NCI-H446 treated with DMSO at 0.1 percent for 48 hours (cell line): ENCODE measurements around the gene G3BP1.
A peak's percentile ranks its signal among the peaks of the same experiment; 100 is the strongest.
"Not testable (repeated sequence)": the region's sequence is repeated elsewhere in the genome, so short reads cannot be mapped to it uniquely, and the experiment has no call there.

Experiments used
- DNase-seq: peaks from one replicate; lab custom pipeline; 2025; lab: John Stamatoyannopoulos, UW

The G3BP1 gene

DNA sequence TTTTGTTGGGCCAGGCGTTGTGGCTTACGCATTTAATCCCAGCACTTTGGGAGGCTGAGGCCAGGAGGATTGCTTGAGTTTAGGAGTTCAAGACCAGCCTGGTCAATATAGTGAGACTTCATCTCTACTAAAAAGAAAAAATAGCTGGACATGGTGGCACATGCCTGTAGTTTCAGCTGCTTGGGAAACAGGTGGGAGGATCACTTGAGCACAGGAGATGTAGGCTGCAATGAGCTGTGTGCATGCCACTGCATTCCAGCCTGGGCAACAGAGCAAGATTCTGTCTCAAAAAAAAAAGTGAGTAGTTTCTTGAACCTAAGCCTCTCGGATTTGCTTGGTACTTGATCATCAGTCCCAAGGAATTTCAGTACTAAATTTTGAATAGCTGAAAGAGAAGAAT, 26.9 kb downstream of the G3BP1 start:
- DNase-seq = no peak

DNA sequence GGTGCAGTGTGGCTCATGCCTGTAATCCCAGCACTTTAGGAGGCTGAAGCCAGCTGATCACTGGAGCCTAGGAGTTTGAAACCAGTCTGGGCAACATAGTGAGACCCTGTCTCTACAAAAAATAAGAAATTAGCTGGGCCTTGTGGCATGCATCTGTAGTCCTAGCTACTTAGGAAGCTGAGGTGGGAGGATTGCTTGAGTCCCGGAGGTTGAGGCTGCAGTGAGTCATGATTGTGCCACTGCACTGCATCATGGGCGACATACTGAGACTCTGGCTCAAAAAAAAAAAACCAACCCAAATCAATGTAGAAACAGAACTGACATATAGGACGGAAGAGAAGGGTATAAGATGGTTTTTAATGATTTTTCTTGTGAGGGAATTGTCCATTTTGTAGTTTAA, 27.7 kb downstream of the G3BP1 start:
- DNase-seq = no peak

GRCh38 chr5:151800532-151800931, 28.8 kb downstream of the G3BP1 start:
- DNase-seq = no peak

DNA sequence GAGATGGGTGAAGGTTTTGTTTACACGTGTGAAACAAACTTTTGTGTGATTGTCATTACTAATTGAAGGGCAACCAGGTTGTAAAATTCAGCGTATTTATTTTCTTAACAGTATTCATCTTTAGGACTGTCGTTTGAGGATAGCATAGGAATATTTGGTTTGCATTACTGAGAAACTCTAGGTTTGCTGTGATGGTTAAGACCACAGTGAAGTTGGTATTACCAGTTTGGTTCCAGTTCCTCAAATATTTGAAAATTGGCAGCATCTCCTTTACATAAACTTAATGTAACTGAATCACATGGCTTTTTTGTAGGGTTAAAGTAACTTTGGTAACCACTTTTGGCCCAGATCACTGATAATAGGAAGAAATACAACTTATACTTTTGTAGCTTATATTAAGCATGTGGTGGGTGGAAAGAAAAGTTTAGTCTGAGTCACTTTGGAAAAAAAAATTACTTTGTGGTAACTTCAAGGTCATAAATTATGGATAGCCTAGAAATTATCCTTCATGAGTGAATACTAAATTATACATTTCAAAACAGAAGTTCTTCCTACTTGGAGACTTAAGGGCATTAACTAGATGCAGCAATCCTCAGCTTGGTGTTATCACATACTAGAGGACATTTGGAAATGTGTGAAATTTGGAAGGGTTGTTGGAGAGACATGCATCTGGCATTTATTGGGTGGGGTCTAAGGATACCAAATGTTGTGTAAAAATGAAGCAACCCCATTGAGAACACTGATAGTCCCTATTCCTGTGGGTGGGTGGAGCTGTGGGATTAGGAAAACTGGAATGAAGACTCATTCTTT, 33.9 kb downstream of the G3BP1 start:
- DNase-seq = no peak

DNA sequence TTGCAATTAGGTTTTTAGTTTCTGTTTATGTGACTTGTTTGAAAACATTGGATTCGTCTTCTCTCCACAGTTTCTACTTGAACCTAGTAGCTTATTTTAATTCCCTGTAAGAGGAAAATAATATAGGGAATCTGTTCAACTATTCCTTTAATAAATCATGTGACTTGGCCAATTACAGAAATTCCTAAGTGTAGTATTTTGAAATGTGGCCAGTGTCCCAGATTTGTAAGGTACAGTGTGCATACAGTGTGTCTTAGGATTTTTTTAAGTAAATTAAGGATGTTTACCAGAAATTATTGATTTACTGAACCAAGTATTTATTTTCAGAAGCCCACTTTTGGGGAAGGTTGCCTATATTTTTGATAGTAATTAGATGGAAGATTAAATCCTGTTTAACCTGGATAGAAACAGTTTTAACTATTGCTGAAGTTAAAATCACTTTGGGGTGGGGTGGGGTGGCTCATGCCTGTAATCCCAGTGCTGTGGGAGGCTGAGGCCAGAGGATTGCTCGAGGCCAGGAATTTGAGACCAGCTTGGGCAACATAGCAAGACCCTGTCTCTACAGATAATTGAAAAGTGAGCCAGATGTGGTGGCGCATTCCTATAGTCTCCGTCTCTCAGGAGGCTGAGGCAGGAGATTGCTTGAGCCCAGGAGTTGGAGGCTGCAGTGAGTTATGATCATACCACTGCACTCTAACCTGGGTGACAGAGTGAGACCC, 36.9 kb downstream of the G3BP1 start:
- DNase-seq = no peak

DNA sequence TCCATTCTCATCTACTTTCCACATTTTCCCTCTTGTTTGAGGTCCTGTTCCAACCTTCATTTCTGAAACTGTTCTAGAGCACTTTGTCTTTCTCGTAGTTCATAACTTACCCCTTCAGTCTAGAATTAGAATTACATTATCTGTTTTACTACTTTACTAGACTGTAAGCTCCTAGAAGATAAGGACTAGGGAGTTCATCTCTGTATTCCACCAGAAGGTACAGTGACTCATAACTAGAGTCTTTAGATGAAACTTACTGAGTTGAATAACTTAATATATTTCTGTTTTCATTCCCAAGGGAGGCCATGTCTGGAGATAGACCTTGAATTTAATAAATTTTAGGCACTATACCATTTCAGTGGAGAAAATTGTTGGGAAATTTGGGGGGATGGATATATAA, 38.7 kb downstream of the G3BP1 start:
- no peak for DNase-seq

- no peak for DNase-seq
Observed at GRCh38 chr5:151810897-151811296, 39.1 kb downstream of the G3BP1 start.

GRCh38 chr5:151811593-151812321, 40.0 kb downstream of the G3BP1 start:
- DNase-seq = no peak

- no peak for DNase-seq
Observed at GRCh38 chr5:151812757-151813309, 41.1 kb downstream of the G3BP1 start.

DNA sequence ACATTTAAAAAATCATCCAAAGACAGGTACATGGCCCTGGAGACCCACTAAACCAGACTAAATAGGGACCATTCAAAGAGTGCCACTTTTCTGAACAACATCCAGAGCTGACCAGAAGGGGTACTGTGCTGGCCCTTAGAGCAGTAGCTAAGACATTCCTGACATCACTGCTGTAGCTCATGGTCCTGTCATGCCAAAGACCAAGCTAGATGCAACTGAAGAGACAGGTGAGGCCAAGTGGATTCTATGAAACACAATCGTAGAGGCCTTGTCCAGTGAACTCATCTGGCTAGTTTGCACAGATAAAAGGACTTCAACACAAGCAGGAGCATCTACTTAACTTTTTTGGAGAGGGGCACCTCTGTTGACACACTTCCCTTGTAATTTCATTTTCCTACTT, 43.3 kb downstream of the G3BP1 start:
- no peak for DNase-seq

DNA sequence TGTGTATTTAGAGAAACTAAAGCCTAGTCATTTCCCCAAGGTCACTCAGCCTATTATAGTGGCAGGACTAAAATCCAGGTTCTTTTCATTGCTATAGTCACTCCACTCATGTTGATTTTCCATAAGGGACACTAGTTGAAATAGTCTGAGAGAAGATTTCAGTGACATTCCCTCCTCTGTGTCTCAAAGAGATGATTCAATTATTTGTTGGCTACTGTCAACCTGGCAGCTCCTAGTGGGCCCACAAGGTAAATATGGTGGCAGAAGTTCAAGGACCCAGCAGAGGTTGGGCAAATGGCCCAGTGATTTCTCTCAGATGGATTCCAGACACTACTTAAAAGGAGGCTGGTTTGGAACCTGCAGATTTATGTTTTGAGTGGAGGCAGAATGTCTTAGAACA, 48.1 kb downstream of the G3BP1 start:
- peak; percentile 65 for DNase-seq

DNA sequence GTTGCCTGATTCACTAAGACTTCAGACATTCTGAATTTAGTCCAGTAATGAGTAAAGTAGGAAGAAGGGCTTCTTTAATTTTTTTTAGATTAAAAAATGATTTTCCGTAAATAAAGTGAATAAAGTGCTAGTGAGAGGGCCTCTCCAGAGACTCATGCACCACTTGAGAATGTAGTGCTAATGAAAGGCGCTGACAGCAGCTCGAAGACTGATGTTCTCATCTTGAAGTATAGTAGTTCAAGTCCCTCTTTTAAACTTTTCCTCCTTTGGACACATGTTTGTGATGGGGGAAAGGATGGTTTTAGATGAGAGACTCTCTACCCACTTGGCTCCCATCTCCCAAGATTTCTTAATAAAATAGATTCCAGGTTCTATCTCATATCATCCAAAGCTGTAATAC, 48.5 kb downstream of the G3BP1 start:
- no peak for DNase-seq

DNA sequence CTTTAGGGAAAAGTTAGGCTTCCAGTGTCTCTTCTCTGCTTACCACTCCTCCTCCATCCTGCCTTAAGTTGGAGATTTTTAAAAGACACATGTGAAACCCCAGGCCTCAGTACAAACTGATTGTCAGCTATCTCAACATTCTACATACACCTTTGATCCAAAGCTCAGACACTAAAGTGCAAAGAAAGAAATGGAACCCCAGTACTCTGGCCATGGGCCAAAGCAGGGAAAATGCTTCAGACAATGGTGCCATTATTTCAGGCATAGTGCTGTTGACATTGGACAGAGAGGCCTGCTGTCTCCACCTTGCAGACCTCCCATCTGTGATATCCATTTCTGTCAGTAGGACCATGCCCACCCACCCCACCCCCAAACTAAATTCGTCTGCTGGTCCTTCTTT, 49.1 kb downstream of the G3BP1 start:
- no peak for DNase-seq

DNA sequence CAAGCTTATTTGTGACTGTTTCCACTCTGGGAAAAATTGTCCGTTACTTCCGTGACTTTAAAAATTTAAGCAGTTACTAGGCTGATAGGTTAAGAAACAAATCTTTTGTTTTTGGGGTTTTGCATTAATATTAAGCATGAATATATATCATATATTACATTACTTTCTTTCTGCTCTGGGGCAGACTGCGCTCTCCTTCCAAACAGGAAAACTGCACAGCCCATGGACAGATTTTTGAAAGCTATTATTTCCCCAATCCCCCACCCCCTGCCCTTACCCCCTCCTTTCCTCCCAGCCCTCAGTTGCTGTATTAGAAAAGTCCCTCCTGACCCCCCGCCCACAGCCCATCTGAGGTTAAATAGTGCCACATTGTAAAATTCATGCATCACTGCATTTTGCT, 50.4 kb downstream of the G3BP1 start:
- no peak for DNase-seq

- DNase-seq = peak; percentile 7
Observed at GRCh38 chr5:151825445-151825844, 53.7 kb downstream of the G3BP1 start.

DNA sequence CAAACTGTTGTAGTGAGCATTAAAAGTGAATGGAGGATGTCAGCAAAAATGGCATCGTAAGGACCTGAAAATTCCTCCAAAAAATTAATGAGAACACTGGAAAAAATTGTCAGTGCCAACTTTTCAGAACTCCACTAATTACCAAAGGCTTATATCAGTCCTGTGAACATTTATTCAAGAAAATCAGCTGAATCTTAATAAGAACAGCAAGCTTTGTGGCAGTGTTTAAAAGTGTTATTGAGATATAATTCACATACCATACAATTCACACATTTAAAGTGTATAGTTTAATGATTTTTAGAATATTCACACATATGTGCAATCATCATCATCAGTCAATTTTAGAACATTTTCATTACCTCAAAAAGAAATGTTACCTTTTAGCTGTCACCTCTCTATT, 57.6 kb downstream of the G3BP1 start:
- no peak for DNase-seq

- not testable (repeated sequence) for DNase-seq
Observed at GRCh38 chr5:151832843-151833242, 61.1 kb downstream of the G3BP1 start.

- DNase-seq = no peak
Observed at GRCh38 chr5:151846765-151847164, 75.0 kb downstream of the G3BP1 start.

GRCh38 chr5:151847871-151848270, 76.1 kb downstream of the G3BP1 start:
- no peak for DNase-seq

DNA sequence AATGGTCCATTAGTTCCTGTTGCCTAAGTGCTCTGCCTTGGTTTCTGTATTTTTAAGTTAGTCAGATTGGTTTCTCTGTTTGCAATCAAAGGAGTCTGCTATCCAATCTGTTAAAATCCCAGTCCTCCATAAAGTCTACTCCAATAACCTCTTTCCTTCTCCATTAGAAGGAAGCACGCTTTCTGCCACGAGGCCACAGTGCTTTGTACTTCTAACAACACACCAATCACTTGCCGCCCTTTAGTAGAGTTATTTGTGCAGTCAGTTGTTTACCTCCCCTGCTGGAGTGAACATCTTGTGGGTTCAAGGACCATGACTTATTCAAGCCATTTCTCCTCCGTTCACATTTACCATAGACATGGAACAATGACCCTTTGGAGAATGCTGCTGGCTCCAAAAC, 83.9 kb downstream of the G3BP1 start:
- no peak for DNase-seq

- no peak for DNase-seq
Observed at GRCh38 chr5:151856861-151857260, 85.1 kb downstream of the G3BP1 start.

- not testable (repeated sequence) for DNase-seq
Observed at GRCh38 chr5:151860867-151861266, 89.1 kb downstream of the G3BP1 start.
